ENCODE results near the gene AGAP1.

AGAP1 gene

DNA sequence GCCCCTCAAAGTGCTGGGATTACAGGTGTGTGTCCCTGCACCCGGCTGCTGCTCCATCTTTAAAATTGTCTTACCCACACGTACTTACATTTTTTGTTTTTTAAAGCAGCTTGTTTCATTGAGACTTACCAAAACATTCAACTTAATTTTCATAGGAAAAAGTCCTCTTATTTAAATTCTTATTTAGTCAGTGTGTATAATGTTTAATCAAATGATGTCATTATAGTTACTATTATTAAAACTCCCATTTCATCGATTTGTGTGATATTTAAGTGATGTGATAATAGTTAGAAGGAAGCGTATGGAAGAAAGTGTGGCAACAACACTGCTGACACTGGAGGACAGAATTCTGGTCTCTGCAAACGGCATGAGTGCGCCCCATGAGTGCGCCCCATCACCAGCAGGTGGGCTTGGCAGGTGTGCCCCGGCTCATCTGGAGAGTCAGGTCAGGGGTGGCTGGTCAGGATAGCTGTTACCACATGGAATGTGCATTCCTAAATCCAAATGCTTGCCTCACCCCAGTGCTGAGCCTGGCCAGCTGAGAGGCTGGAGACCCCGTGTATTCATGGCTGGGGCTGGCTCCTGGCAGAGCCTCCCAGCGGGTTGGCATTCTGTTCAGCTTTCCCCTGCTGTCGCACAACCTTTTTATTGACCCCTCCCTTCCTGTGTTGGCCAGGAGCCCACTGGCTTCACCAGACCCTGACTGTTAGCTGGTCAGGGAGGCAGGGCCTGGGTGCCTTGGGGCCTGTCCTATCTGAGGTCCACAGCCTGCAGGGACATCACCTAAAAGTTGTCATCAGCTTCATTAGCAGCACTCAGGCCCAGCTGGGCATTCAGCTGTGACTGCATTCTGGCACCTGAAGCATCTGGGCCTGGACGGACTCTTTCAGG lies 79.7 kb downstream of the AGAP1 start:
- no peak for DNase-seq

DNA sequence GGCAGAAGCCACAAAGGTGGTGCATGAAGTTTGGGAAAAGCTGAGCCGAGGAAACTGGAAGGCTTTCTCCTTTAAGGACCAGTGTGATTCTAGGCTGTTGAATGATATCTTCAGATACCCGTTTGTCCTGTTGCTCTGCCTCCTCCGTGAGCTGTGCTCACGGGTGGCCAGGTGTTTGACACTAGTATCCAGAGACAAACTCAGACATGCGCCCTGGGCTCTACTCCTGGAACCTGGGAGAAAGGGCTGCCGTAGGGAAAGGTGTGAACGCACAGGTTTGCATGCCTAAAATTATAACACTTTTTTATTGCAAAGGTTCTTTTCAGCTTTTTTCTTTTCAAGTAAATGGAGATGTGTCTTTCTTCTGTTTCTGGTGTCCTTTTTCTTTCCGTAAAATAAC lies 81.6 kb downstream of the AGAP1 start:
- no peak for DNase-seq

DNA sequence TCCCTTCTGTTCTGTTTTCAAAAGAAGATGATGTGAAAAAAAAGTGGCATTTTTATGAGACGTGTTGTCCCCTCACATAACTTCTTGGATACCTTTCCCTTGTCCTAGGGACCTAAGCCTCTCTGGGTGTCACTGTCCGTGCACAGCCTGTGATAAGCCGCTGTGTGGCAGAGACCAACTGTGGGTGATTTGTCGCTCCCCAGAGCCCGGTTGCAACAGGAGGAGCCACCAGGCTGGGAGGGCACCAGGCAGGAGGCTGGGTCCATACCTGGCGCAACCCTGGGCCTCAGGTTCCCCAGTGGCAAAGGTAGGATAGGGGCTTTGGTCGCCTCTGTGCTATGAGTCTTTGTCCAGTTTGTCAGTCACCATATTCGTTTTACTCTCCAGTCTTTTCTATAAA lies 82.1 kb downstream of the AGAP1 start:
- DNase-seq, result no peak

DNA sequence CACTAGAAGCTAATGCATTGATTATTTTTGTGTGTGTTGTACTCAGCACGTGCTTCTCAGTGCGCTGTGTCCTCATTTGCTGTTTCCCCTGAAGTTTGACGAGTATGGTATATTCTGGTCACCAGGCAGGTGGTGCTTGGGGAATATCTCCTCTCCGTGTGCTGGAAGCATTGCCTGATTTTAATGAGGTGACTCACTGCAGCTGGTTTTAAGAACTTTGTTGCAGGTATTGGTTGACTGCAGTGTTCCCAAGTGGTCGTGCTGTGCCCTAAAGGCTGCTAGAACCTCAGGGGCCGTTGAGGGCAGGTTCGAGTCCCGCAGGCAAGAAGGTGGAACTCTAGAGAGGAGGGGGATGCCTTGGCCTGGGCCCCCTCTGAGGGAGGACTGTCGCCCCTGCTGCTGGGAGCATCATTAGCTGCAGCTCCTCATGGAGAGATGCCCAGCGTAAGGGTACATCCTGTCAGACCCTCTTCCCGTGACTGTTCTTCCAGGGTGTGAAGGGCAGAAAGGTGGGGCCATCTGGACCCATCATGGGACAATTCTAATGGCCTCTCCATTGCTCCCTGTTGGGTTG lies 82.6 kb downstream of the AGAP1 start:
- DNase-seq, result no peak

DNA sequence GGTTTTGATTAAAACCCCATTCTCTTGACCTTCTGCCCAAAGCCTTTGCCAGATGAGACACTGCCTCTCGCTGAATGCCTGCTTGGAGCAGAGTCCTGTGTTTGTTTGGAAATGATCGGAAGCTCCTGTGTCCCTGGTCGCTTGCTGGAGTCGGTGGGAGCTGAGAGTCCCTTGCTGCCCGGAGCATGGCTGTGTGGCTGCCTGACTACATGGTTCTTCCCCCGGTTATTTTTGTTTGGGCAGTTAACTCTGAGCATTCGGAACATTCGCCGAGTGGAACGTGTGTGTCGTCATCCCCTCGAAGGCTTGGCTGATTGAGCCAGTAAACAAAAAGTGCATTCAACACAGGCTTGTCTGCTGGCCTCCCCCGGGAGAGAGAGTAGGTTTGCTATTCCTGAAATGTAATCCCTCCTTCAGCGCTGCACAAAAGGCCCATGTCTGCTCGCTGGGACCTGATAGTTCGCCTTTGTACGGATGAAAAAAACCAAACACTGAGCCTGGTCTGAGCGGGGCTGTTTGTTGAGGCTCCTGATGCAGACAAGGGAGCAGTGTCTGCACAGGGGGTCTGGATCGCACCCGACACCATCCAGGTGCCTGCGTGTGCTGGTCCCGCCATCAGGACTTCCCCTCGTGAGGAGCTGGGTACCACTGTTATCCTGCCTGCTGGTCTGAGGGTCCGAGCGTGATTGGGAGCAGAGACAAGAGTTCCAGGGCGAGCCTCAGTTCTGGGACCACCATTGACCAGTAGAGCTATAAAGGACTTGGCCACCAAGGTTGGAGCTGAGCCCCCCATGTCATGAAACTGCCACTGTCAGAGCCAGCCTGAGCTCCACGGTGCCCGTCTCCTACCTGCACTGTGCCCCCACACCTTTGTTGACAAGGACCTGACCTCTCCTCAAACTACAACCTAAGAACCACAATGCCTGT lies 83.8 kb downstream of the AGAP1 start:
- DNase-seq, result no peak

DNA sequence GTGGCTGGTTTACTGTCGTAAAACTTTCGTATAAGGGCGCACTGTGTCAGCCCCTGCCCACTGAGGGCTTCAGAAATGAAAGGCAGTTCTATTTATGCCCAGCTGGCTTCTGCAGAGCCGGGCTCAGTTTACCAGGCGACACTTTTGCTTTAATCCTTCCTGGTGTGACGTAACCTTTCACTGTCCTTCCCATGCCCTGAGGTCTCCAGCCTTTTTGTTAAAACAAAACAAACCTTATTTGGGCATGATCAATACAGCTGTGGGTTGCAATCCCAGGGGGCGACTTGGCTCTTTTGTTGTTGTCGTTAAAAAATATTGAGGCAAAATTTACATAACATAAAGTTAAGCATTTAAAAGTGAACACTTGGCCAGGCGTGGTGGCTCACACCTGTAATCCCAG lies 85.3 kb downstream of the AGAP1 start:
- no peak for DNase-seq

GRCh38 chr2:235580426-235581157 lies 86.7 kb downstream of the AGAP1 start:
- DNase-seq, result no peak

- no peak for DNase-seq
These were observed 88.3 kb downstream of the AGAP1 start for GRCh38 chr2:235582081-235582686.

DNA sequence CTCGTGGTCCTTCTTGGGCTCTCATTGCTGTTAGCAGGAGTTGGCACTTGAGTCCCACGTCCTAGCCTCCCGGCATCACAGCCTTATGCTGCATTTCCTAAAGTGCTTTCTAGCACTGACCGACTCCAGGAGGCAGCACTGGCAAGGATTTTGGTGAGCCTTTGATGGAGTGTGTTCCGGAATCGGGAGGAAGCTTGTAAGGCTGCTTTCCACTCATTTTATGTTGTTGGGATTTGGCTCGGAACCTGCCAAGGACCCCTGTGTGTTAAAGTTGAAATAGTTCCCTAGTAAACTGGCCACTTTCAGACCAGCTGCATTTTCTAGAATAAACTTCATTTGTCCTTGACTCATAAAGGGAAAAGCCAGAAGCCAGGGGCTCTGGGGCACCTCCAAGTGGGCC lies 88.9 kb downstream of the AGAP1 start:
- DNase-seq, result no peak

- DNase-seq, result no peak
These were observed 89.3 kb downstream of the AGAP1 start for GRCh38 chr2:235583144-235583543.

GRCh38 chr2:235583925-235584637 lies 90.2 kb downstream of the AGAP1 start:
- no peak for DNase-seq

DNA sequence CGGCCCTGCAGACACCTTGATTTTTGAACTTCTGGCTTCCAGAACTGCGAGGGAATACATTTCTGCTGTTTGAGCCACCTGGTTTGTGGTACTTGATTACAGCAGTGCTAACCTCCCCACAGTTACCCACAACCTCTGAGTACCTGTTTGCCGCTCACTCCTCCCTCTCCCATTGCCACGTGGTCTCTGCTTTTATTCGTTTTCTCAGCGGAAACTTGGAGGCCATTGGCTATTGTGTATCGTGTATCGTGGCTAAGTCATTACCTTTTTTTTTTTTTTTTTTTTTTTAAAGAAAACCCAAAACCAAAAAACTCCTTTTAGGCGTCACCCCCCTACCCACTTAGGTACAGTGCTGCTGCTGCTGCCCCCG lies 90.8 kb downstream of the AGAP1 start:
- no peak for DNase-seq

DNA sequence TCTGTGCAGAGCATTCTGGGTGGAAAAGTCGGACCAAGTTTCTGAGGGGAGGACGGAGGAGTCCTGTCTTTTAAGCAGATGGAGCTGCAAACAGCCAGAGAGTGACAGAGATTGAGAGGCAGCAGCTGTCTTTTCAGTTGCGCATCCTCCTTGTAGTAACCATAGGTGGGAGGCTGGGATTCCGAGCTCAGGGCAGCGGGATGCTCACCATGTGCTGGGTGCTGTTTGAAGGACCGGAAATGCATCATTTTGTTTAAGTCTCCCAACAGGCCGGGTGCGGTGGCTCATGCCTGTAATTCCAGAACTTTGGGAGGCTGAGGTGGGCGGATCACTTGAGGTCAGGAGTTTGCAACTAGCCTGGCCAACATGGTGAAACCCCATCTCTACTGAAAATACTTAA lies 93.4 kb downstream of the AGAP1 start:
- no peak for DNase-seq

- DNase-seq, result no peak
These were observed 94.9 kb downstream of the AGAP1 start for GRCh38 chr2:235588750-235589149.

DNA sequence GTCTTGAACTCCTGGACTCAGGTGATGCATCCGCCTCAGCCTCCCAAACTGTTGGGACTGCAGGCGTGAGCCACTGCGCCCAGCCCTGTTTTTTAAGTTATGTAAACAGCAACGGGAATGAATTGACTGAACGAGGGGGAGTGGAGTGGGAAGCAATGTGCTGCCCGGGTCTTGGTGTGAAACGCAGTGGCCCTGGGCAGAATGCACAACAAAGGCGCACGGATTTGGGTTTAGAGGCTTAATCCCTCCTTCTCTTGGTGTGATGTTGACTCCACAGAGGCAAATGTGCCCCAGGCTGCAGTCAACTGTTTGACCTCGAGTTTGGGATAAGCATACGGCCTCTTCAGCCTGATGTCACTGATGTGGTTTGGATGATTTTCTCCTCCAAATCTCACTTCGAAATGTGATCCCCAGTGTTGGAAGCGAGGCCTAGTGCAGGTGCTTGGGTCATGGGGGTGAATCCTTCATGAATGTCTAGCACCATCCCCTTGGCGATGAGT lies 97.4 kb downstream of the AGAP1 start:
- DNase-seq, result no peak

GRCh38 chr2:235591921-235592320 lies 98.1 kb downstream of the AGAP1 start:
- DNase-seq, result no peak

- no peak for DNase-seq
These were observed 98.6 kb downstream of the AGAP1 start for GRCh38 chr2:235592430-235592829.

DNA sequence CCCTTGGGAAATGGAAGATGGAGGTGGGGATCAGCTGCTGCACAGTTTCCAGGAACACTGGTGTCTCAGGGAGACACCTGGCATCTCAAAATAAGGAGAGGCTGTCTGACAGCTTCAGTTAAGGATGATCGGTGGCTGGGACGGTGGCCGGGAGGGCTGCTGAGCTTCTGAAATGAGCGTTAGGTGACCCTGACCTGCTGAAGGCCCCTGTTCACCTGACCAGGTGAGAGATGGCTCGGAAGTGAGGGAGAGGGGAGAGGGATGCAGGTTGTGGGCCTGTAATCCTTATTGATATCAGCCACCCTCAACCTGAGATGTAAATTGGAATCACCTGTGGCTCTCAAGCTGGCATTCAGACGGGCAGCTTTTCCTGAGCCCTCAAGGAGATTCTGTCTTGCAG lies 99.0 kb downstream of the AGAP1 start:
- no peak for DNase-seq

GRCh38 chr2:235594041-235594440 lies 100.2 kb downstream of the AGAP1 start:
- peak; percentile 74 for DNase-seq

GRCh38 chr2:235594964-235595363 lies 101.1 kb downstream of the AGAP1 start:
- no peak for DNase-seq

DNA sequence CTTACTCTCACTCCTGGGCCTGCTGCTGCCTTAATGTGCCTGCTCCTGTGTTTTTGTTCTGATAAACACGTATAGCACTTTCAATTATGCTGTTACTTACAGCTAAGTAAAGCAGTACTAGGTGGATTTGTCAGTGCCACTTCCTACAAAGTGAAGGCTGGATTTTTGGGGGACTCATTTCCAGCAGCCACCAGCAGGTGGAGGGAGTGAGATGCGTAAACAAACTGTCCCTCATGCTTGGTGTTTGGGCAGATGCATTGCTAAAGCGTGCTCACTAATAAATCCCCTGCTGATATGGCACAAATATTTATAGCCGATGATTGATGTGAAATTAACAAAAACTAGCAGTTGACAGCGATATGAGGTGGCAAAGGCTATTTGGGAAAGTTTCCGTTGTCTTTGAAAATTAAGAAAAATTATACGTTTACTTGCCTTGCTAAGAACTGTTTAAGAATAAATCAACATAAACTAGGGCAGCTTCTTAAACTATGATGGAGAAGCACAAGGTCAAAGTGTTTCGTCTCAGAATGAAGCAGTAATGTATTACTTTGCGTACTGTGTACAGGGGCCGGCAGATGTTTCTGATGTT lies 101.7 kb downstream of the AGAP1 start:
- no peak for DNase-seq
